Panc1 (cell line): ENCODE data around the gene FPGS. TPM values are rescaled to one million over a fixed set of nuclear protein-coding genes. Genes with fewer than 3 reads are reported as not detected.
"Not testable (repeated sequence)": the region's sequence is repeated elsewhere in the genome, so short reads cannot be mapped to it uniquely, and the experiment has no call there.

ENCODE experiments used
- ATAC-seq: fragments of 200-7000 bp; cut with Tn5 transposase; 2 replicates; pipeline ENCODE4 v1.9.1; 2020; ENCODE audit warnings: mild to moderate bottlenecking, moderate library complexity
- BruUV-seq: library from RNA; stranded (reverse); fragments of 400-500 nt; replicated peaks from 2 replicates; lab custom pipeline; 2021; lab: Mats Ljungman, UMichigan
- CTCF ChIA-PET: fragments of 300-600 bp; sonication (Branson Sonifier 250); formaldehyde crosslinking; loops from one replicate; lab custom pipeline; 2022; ENCODE audit warnings: antibody characterized with exemption; lab: Charles Lee
- POLR2A ChIA-PET: fragments of 300-600 bp; sonication (Branson Sonifier 250); formaldehyde crosslinking; loops from one replicate; lab custom pipeline; 2022; ENCODE audit warnings: antibody characterized with exemption; lab: Charles Lee
- DNase-seq: peaks from one replicate; pipeline ENCODE4 v3.0.0-alpha.2; 2010; ENCODE audit warnings: low read depth, low spot score
- H3K27ac ChIP-seq: 2 replicates; pipeline ENCODE4 v1.5.1; 2011; ENCODE audit warnings: mild to moderate bottlenecking, low read length, inconsistent platforms
- H3K27me3 ChIP-seq: fragments of 200-500 bp; sonication (Bioruptor generic); 2 replicates; pipeline ENCODE4 v1.6.0; 2014; ENCODE audit warnings: low read length, inconsistent platforms; ENCODE audit not compliant: control insufficient read depth, insufficient read depth
- H3K36me3 ChIP-seq: fragments of 200-500 bp; sonication (Bioruptor generic); 2 replicates; pipeline ENCODE4 v1.5.1; 2014; ENCODE audit warnings: inconsistent platforms, mild to moderate bottlenecking, low read length, moderate library complexity; ENCODE audit not compliant: control insufficient read depth, insufficient read depth
- H3K4me1 ChIP-seq: 2 replicates; pipeline ENCODE4 v1.5.1; 2011; ENCODE audit warnings: inconsistent platforms, mild to moderate bottlenecking, low read length, moderate library complexity; ENCODE audit not compliant: control insufficient read depth, insufficient read depth
- H3K4me3 ChIP-seq, 2 experiments: 2 replicates each; pipeline ENCODE4 v1.5.1; 2011 to 2012; ENCODE audit warnings: low read depth in 2 of 2, low read length in 2 of 2, mild to moderate bottlenecking in 2 of 2, inconsistent platforms in 1 of 2, moderate library complexity in 1 of 2
- H3K9me3 ChIP-seq: fragments of 200-500 bp; sonication (Bioruptor generic); 2 replicates; pipeline ENCODE4 v1.5.1; 2014; ENCODE audit warnings: low read depth, mild to moderate bottlenecking, inconsistent platforms, low read length, moderate library complexity; ENCODE audit not compliant: control insufficient read depth, insufficient read depth
- CTCF ChIP-seq: fragments of 450-650 bp; IDR thresholded peaks from 2 replicates; pipeline ENCODE4 v1.5.1; 2017; ENCODE audit warnings: mild to moderate bottlenecking
- POLR2AphosphoS5 ChIP-seq: IDR thresholded peaks from 2 replicates; pipeline ENCODE4 v1.6.1; 2012; ENCODE audit warnings: mild to moderate bottlenecking, low read depth, low read length, moderate library complexity
- SIN3A ChIP-seq: IDR thresholded peaks from 2 replicates; pipeline ENCODE4 v1.6.1; 2012; ENCODE audit warnings: low read depth, mild to moderate bottlenecking, low read length, moderate library complexity, borderline replicate concordance; ENCODE audit not compliant: insufficient read depth
- TCF7L2 ChIP-seq: IDR thresholded peaks from 2 replicates; pipeline ENCODE4 v1.6.1; 2011; ENCODE audit warnings: mild to moderate bottlenecking, low read depth, low read length, inconsistent platforms
- in situ Hi-C: cut with HindIII; loops from 2 replicates; pipeline ENCODE4 v1.10.0; 2016; ENCODE audit warnings: low sequenced_read_pairs, low pct_unique_long_range_greater_than_20kb
- intact Hi-C: fragments of 100-400 bp; cut with micrococcal nuclease; formaldehyde crosslinking; loops from one replicate; pipeline ENCODE4 v1.10.0; 2022; ENCODE audit not compliant: unreplicated experiment
- total RNA-seq: library from RNA; stranded (reverse); gene quantifications from one replicate; pipeline ENCODE4 v1.2.1, GENCODE V29; 2021; ENCODE audit not compliant: unreplicated experiment
- TF ChIP-seq, protein P1 (sequence below), 2 experiments: IDR thresholded peaks; 2 replicates each; pipeline ENCODE4 v1.6.1; 2011 to 2012; ENCODE audit warnings: low read depth in 2 of 2, control low read depth in 1 of 2, low read length in 1 of 2, mild to moderate bottlenecking in 1 of 2, moderate library complexity in 1 of 2; ENCODE audit not compliant: insufficient read depth in 1 of 2

FPGS gene
- total RNA-seq, 1 experiment from 2014 or later: 56.5 TPM

GRCh38 chr9:127841087-127841835 lies 38.6 kb downstream of the FPGS start:
- no peaks in the 10 kb centered on the region for H3K36me3 ChIP-seq
- in situ Hi-C loops (no loop called here), intact Hi-C loops (no loop called here)
- ATAC-seq (no peak), DNase-seq (no peak)
- H3K4me1 ChIP-seq: peaks cover 2% of the 10 kb centered on the region; the same call in 1 of the 2 replicates
- H3K9me3 ChIP-seq: no peaks in the 10 kb centered on the region
- H3K4me3 ChIP-seq: no peak overlapping the region
- H3K27ac ChIP-seq: no peak overlapping the region
- no TSS peak for BruUV-seq
- POLR2A ChIA-PET: no interaction called here
- CTCF ChIA-PET: no interaction called here
- TF ChIP-seq SIN3A: no peak
- TF ChIP-seq TCF7L2: no peak
- no peak for TF ChIP-seq CTCF
- TF ChIP-seq POLR2AphosphoS5: no peak
- TF ChIP-seq, protein P1, sequence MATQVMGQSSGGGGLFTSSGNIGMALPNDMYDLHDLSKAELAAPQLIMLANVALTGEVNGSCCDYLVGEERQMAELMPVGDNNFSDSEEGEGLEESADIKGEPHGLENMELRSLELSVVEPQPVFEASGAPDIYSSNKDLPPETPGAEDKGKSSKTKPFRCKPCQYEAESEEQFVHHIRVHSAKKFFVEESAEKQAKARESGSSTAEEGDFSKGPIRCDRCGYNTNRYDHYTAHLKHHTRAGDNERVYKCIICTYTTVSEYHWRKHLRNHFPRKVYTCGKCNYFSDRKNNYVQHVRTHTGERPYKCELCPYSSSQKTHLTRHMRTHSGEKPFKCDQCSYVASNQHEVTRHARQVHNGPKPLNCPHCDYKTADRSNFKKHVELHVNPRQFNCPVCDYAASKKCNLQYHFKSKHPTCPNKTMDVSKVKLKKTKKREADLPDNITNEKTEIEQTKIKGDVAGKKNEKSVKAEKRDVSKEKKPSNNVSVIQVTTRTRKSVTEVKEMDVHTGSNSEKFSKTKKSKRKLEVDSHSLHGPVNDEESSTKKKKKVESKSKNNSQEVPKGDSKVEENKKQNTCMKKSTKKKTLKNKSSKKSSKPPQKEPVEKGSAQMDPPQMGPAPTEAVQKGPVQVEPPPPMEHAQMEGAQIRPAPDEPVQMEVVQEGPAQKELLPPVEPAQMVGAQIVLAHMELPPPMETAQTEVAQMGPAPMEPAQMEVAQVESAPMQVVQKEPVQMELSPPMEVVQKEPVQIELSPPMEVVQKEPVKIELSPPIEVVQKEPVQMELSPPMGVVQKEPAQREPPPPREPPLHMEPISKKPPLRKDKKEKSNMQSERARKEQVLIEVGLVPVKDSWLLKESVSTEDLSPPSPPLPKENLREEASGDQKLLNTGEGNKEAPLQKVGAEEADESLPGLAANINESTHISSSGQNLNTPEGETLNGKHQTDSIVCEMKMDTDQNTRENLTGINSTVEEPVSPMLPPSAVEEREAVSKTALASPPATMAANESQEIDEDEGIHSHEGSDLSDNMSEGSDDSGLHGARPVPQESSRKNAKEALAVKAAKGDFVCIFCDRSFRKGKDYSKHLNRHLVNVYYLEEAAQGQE (IDR thresholded peaks at IDR 0.05; ENCODE audit: insufficient read depth in 1 of 2, low read depth in 2 of 2, low read length in 1 of 2): no peak
- H3K27me3 ChIP-seq: no peaks in the 10 kb centered on the region

DNA sequence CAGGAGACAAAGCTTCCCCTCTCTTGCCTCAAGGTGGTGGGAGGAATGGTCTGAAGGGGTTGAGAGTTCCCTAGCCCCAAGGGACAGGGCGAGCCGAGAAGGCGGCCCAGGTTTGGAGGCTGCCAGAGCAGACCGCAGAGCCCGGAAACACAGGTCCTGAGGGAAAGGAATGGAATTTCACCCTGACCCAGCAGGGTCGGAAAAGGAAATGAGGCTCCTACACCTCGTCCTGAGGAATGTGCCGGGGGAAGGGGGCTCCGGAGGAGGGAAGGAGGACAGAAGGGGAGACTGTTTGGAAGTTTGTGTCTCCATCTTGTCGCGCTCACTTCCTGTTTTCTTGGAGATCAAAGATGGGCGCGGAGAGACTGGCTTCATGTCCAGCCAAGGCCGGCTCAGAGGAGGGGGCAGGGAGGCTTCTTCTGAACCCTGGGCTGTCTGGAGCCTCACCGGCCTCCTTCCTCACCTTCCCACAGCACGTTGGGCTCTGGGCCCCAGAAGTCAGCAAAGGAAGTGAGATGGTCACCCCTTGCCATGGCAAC lies 42.2 kb downstream of the FPGS start:
- no peaks in the 10 kb centered on the region for H3K27me3 ChIP-seq
- H3K36me3 ChIP-seq: no peaks in the 10 kb centered on the region
- intact Hi-C loops: no loop called here
- in situ Hi-C loops: no loop called here
- H3K4me3 ChIP-seq: no peak overlapping the region
- CTCF ChIA-PET: interaction anchor here (0.9 kb wide), 1 partner anchor 10 kb away, joined by 3 read pairs; the partner anchor contains the start of gene ENG
- 0 out of 2 replicates have a peak, but pooled peaks cover 6% of the 10 kb centered on the region for H3K9me3 ChIP-seq
- no TSS peak for BruUV-seq
- H3K27ac ChIP-seq: no peak overlapping the region
- peak; percentile 20; the same call in 1 of the 2 replicates for ATAC-seq
- POLR2A ChIA-PET: no interaction called here
- DNase-seq: no peak
- H3K4me1 ChIP-seq: no peaks in the 10 kb centered on the region; the same call in 1 of the 2 replicates
- TF ChIP-seq, protein P1 (IDR thresholded peaks at IDR 0.05; ENCODE audit: insufficient read depth in 1 of 2, low read depth in 2 of 2, low read length in 1 of 2): no peak
- TF ChIP-seq TCF7L2: no peak
- TF ChIP-seq CTCF: no peak
- TF ChIP-seq POLR2AphosphoS5: no peak
- no peak for TF ChIP-seq SIN3A

DNA sequence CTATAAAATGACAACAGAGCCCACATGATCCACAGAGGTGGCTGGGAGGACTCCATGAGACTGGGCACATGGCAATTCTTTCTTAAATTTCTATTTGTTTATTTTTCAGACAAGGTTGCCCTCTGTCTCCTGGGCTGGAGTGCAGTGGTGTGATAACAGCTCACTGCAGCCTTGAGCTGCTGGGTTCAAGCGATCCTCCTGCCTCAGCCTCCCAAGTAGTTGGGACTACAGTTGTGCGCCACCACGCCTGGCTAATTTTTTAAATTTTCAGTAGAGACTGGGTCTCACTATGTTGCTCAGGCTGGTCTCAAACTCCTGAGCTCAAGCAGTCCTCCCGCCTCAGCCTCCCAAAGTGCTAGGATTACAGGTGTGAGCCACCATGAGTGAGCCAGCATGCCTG lies 42.9 kb downstream of the FPGS start:
- POLR2A ChIA-PET, ATAC-seq, H3K27ac ChIP-seq, BruUV-seq, H3K36me3 ChIP-seq, DNase-seq, intact Hi-C loops, H3K9me3 ChIP-seq, H3K27me3 ChIP-seq, in situ Hi-C loops, H3K4me3 ChIP-seq, CTCF ChIA-PET, H3K4me1 ChIP-seq: not testable (repeated sequence)
